GM19452 (cell line): ENCODE data around the gene ERCC3.

Source experiments
- ATAC-seq: cut with Tn5 transposase; IDR thresholded peaks from one replicate; pipeline ENCODE4 v1.9.1; 2021; ENCODE audit not compliant: unreplicated experiment

Gene ERCC3

DNA sequence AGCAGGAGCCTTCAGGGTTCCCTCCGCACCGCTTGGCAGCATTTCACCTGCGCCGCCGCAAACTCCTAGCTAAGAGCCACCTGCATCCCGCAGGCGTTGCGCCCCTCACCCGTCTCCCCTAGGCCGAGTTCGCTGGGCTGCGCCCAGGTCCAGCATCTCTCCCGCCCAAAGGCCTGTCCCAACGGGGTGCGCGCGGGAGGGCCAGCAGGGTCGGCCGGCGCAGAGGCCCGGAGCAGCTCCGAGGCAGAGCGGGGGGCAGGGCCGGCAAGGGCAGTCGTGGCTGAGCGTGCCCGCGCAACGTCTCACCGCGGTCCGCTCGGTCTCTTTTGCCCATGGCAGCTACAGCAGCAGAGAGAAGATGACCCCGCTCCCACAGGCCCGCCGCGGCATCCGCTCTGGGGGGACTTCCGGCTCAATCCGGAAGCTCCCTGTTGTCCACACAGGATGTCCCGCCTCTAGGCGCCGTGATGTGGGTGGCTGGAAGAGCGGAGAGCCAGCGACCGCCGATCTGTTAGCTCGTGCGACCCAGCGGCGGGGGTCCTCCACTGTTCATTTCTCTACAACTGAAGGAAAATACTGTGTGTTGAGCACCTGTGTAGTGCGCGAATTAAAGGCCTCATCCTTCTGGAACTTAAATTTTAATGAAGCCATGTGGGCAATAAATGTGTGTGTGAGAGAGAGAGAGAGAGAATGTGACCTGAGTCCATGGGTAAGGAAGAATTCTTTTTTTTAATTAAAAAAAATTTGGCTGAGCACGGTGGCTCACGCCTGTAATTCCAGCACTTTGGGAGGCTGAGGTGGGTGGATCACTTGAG lies at the start of gene ERCC3:
Gene ERCC3 (minus strand): TSS at position 397 of the 815 bp plus-strand sequence. CDS start 63 bp downstream, at position 334.
- ATAC-seq, result peak; percentile 97

DNA sequence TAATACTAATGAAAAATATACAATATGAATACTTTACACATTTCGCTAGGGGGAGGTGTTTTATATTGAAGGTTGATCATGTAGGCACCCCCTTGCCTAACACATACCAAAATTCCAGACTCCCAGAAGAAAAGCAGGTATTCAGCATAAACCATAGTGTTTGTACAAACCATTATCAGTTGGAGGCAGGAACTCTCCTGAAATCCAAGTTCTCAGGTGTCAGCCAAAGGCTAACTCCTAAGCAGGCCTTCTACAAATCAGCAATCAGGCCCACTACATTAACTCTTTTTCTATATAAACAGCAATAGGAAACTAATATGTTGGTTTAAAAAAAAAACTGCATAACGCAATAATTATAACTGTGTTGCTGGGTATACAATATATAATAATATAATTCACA lies 49.3 kb upstream of the ERCC3 start:
- no peak for ATAC-seq

DNA sequence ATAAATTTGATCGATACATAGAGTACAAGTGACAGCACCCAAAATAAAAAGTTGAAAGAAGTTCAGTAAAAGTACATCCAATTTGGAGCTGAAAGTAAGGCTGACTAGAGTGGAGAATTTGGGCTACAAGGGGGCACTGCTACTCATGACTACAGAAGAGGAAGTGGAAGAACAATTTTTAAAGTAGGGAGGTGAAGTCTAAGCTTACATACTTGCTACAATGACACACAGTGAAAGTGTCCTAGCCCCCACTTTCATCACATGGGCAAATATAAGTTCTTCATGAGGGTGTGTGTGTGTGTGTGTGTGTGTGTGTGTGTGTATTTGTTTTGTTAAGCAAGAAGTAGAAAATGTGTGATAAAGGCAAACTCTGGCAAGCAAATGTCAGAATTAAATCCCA lies 48.2 kb upstream of the ERCC3 start:
- ATAC-seq, result no peak

DNA sequence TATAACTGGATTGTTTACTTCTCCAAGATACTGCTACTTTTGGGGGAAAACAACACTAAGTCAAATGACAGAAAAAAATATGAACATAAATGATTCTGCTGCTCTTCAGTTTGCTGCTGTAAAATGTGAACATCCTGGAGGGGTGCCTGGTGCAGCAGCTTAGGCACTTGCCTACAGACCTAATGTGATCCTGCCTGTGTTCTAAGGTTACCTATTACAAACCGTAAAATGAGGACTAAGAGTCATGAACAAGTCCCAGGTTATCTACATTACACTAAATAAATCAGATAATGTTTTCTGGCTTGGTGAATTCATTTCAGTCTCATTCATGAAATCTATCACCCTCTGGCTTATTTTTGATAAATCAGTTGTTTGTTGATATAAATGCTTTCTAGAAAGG lies 38.4 kb upstream of the ERCC3 start:
- no peak for ATAC-seq

DNA sequence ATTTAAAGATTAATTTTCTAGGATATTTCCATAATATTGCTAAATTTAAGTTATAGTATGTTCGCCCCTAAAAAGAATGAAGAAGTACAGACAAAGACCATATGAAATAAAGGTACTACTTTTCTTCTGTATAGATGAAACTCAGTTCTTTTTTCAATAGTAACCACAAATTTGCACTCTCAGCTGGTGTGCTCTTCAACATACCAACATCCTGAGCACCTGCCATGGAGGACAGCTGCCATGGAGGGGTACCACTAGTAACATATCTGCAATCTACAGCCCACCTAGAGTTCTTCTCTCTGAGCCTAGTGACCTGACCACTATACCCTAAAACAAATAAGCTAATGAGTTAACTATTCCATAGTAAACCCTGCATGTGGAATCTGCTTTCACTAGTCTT lies 36.8 kb upstream of the ERCC3 start:
- ATAC-seq, result peak; percentile 51

DNA sequence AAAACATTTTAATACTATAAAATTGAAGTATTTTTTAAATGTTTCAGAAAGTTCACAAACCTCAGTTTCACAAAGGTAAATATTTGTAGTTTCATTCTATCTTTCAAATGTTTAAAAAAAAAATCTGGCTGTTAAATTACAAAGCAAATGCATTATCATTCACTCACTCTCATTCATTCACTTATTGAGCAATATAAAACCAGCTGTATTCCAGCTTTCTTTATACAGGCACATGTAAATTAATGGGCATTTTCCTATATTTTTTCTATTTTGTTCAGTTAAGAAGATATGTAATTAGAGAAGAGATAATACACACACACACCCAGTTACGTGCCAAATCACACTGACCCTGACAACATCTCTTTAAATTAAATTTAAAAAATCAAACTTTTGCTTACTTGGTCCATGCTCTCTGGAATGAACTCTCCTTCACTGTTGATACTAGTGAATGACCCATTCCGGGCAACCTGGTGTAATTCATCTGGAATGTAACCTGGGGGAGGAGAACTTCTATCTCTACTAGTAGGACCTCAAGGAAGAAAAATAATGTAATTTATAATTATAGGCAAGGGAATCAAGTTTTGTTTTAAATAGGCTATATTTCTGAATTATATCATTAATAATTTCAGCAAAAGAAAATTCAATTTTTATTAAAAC lies 32.5 kb upstream of the ERCC3 start:
- ATAC-seq, result no peak

DNA sequence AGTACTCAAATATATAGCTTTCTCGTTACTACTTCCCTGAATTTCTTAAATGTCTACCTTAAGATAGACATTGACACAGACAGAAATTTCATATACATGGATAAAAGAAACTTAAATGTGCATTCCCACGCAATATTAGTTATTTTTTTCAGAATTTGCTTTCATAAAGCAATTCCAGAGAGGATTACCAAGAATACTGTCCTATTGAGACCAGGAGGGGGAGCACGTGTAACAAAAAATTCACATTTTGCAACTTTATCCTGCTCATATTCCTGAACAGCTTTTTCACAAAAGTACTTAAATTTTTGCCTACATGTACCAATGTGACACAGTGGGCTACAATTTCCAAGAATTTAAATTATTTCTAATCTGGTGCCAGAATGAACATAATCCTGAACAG lies 30.7 kb upstream of the ERCC3 start:
- ATAC-seq, result no peak

DNA sequence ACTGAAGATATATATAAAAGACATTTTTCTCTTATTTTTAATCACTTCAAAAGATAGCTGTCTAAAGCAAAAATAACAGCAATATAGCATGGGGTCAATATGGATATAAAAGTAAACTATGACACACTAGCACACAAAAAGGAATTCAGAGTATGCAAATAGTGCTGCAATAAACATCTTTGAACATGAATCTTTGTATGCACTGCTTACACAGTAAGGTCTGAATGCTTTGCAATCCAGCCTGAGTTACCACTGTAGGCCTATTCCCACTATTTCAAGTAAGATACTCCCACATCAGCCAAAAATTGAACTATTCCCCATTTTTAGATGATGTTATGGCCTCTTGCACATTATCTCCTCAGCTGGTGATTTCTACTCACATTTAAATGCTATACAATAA lies 27.4 kb upstream of the ERCC3 start:
- ATAC-seq, result no peak

DNA sequence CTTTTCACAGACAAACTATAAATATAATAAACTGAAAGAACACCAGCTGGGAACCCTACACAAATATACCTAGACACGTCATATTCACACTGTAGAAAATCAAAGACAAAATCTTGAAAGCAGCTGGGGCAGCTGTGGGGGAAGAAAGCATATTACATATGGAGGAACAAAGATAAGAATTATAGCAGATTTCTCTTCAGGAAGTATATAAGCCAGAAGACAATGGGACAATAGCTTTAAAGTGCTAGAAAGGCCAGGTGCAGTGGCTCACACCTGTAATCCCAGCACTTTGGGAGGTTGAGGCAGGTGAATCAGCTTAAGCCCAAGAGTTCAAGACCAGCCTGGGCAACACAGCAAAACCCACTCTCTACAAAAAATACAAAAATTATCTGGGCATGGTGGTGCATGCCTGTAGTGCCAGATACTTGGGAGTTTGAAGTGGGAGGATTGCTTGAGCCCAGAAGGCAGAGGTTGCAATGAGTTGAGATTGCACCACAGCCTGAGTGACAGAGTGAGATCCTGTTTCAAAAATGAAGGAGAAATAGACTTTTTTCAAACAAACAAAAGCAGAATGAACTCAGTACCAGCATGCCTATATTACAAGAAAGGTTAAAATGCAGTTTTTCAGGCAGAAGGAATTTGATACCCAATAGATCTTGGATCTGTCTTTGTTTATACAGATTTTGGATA lies 26.8 kb upstream of the ERCC3 start:
- no peak for ATAC-seq

DNA sequence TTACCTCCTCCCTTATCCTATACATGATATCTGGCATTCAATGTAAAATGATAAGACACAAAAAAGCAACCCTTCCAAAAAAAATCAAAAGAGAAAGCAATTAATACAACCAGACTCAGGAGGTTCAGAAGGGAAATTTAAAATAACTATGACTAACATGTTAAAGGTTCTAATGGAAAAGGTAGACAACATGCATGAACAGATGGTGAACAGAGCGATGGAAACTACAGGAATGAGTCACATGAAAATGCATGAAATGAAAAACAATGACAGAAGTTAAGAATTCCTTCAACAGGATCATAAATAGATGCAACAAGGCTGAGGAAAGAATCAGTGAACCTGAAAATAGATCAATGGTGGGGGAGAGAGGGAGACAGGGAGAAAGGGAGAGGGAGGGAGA lies 26.1 kb upstream of the ERCC3 start:
- ATAC-seq, result no peak

DNA sequence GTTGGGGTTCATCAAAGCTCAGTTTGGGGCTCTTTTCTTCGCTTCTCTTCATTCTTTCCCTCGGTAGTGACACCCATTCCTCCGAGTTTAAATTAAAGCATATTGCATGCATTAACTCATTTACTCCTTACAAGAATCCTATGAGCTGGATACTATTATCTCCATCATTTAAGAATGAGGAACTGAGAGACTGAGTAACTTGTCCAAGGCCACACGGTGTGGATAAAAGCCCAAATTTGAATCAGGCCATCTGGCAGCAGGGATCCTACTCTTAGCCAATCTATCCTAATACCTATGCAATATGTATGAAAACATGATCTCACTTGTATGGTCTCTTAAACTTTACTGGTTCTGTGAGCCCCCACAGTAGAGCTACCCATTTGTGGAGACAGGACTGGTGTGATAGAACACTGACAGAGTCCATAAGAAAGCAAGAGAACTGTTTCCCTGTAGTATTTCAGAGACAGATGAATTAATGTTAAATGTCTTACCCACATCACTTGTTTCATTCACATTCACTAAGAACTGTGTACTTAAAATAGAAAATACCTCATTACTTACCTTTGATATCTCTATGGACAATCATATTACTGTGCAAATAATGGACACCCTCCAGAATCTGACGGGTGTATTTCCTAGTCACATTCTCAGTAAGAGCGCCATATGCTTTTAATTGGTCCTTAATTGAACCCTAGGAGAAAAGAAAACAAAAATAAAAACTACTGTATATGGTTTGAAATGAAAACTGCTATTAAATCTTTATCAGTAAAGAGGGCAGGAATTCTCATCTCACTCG lies 20.4 kb upstream of the ERCC3 start:
- no peak for ATAC-seq

DNA sequence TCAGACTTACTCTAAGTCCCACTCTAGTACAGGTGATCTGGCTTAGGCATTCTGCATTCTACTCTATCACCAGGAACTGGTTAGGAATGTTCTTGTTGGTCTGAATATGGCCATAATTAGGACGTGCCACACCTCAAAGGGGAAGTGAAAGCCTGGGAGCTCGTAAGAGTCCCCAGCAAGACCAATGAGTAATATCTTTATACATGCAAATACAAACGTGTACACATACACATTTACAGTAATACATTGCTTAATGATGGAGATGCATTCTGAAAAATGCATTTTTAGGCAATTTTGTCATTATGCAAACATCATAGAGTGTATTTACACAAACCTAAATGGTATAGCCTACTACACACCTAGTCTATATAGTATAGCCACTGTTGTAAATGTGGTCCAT lies 19.5 kb upstream of the ERCC3 start:
- ATAC-seq, result peak; percentile 96

DNA sequence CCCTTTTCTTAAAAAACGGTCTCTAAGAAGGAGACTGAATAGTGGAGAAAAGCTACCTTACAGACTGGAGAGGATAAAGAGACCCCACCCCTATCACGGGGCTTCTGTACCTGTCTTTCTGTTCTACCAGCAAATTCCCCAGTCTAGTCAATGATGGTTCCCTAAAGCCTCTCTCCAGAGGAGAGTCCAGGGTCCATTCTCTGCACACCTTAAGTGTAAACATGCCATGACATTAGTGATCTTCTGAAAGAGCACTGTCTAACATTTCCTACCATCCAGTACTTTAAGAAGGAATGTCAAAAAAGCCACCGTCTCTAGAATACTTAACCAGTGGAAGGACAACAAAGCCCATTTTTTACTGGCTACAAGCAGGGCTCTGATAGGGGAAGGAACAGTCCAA lies 17.0 kb upstream of the ERCC3 start:
- ATAC-seq, result no peak

DNA sequence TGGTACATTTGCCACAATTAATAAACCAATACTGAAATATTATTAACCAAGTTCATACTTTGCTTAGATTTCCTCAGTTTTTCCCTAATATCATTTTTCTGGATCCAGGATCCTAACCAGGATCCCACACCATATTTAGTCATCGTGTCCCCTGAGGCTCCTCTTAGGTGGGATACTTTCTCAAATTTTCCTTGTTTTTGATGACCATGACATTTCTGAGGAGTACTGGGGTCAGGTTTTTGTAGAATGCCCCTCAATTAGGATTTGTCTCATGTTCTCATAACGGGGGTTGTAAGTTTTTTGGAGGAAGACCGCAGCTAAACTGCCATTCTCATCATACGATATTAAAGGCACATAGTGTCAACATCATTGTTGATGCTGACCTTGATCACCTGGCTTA lies 15.5 kb upstream of the ERCC3 start:
- ATAC-seq, result no peak

DNA sequence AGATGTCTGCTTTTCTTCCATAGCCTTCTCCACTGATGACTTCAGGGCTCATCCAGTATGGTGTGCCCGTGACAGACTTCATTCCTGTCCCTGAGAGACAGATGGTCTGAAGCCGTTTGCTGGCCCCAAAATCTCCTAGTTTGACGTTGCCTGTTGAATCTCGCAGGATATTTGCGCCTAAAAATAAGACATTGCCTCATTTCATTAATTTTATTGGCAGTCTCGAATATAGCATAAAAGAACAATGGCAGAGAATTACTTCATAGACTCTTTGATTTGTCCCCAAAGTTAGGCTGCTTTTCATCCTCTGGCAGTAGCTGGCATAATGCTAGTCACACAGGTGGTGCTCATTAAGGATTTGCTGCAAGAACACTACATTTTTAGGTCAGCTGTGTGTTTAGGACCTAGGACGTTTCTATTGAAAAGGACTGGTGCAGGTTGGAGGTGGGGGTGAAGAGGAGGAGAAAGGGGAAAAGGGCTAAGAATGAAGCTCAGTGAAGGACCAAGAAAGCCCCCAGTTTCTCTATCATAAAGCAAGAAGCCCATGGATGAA lies 14.7 kb upstream of the ERCC3 start:
- no peak for ATAC-seq

DNA sequence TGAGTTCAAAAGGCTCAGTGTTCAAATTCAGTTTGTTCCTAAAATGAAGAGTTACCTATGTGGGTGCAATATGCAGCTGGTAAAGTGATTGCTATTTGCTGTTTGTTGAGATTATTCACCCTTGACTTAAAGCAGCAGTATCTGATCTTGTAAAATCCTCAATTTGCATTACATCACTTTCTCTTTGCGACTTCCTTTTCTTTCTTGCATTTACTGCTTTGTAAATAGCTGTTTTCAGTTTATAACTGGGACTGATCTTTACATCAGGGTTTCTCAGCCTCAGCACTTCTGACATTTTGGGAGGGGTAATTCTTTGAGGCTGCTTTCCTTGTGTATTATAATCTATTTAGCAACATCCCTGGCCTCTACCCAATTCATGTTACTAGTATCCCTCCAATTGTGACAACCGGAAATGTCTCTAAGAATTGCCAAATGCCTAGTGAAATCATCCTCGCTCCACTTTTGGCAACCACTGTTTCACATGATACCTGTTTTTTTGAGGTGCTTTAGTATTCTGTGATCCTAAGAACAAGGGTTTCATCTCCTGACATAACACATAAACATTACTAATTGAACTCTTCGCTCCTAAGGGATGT lies 12.1 kb upstream of the ERCC3 start:
- ATAC-seq, result no peak

DNA sequence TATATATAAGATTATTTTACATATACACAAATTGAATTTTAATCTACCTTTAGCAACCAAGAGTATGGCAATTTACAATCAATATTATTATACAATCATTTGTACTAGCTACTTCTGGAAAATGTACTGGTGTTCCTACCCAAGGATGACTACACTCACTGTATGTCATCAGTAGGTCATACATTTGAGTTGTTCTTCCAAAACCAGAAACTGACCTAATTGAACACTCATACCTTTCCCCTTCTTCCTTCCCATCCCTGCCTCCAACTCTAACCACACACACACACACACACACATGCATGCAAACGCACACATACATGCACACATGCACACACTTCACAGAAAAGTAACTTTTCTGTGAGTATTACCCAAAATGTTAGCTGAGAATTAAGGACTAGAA lies 8.2 kb upstream of the ERCC3 start:
- ATAC-seq, result no peak

DNA sequence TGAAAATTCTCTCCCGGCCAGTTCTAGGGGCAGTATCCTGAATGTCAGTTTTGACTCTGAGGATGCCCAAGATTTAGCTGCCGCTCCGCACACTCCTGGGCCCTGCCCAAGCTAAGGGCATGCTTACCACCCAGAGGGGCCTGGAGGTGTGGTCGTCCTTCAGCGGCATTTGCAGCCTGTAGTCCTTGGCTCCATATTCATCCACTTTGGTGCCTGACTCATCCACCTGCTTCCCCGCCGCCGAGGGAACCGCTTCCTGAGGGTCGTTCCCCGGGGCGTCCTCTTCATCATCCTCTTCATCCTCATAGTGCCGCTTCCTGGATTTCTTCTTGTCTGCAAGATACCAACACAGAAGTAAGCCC lies 577 bp downstream of the ERCC3 start:
- no peak for ATAC-seq

DNA sequence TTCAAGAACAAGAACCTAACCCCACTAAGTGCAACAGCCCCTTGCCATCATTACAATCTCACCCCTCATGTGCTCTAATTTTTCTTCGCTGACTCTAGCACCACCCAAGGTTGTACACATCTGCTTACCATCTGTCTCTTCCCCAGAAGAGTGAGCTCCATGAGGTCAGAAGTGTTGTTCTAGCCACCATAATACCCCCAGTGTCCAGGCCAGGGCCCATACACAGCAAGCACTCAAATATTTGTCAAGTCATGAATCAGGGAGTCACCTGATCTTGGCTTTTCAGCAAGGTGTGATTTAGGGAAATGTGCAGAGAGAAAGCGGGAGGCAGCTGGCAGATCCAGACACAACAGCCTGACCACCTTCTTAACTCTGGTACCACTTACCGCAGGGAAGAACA lies 5.7 kb downstream of the ERCC3 start:
- ATAC-seq, result no peak

DNA sequence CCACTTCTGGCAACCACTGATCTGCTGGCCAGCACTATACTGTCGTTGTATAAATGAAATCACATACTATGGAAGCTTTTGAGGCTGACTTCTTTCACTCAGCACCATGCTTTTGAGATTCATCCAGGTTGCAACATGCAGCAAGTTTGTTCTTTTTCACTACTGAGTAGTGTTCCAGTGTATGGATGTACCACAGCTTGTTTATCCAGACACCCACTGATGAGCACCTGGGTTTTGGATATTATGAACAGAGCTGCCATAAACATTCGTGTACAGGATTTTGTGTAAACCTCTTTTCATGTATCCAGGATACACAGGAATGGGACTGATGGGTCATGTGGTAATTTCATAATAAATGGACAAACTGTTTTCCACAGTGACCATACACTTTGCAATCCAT lies 10.7 kb downstream of the ERCC3 start:
- no peak for ATAC-seq

DNA sequence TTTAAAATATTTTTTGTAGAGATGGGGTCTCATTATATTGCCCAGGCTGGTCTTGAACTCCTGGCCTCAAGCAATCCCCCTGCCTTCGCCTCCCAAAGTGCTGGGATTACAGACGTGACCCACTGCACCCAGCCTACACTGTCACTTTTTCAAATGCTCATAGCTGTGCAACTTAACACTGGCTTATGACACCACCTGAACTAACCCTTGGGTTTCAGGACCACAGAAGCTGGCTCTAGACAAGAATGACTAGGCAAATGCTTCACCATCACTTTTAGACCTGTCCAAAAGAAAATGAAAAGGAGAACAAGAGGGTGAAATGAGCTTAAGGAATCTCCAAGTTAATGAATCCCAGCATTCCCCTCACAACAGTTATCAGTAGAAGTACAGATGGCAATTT lies 13.3 kb downstream of the ERCC3 start:
- ATAC-seq, result no peak
